GM21723 (cell line): ENCODE results near the gene CRYBA1.

Experiments used
- ATAC-seq: cut with Tn5 transposase; IDR thresholded peaks from one replicate; pipeline ENCODE4 v1.9.1; 2021; ENCODE audit warnings: mild to moderate bottlenecking, moderate library complexity; ENCODE audit not compliant: unreplicated experiment

The CRYBA1 gene

DNA sequence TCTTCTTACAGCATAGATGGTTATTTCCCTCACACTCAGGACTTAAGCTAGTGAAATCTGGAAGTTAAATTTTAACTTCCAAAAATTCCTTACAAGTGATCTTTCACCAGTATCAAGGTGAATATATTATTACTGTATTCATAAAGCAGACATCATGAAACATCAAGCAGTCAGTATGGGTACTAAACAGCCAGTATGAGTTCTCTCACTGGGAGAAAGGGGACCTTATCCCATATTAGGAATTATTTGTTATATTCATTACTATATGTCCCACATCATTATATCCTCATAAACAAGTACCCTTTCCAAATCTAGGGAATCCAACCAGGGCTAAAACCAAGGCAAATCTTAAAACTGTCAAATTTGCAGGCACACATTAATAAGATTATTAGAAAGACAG, 32.0 kb downstream of the CRYBA1 start:
- ATAC-seq: no peak

DNA sequence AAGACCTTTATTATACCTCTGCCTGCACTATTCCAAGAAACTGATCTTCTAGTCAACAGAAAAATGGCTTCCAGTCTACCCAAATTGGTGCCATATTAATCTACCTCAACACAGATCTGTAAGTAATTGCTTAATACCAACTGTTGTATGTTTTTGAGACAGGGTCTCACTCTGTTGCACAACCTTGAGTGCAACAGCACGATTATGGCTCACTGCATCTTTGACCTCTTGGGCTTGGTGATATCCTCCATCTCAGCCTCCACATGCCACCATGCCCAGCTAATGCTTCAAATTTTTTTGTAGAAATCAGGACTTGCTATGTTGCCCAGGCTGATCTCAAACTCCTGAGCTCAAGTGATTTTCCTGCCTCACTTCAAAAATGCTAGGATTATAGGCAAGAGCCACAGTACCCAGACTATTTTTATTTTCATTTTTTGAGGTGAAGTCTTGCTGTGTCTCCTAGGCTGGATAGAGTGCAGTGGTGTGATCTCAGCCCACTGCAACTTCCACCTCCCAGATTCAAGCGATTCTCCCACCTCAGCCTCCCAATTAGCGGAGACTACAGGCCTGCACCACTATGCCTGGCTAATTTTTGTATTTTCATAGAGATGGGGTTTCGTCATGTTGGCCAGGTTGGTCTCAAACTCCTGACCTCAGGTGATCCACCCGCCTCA, 32.9 kb downstream of the CRYBA1 start:
- no peak for ATAC-seq

DNA sequence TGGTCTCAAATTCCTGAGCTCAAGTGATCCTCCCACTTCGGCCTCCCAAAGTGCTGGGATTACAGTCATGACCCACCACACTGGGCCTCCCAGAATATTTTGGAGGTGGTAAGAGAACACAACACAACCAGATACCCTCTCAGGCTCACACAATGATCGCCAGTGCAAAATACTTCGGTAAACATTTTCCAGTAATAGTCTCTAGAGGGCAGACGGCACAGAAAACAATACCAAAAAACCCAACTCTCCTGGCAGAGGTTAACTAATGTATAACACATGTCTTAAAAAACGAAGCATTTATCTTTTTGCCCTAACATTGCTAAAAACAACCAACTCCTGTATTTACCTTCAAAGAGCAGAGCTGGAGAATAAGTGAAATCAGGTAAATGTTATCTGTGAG, 36.8 kb downstream of the CRYBA1 start:
- no peak for ATAC-seq

DNA sequence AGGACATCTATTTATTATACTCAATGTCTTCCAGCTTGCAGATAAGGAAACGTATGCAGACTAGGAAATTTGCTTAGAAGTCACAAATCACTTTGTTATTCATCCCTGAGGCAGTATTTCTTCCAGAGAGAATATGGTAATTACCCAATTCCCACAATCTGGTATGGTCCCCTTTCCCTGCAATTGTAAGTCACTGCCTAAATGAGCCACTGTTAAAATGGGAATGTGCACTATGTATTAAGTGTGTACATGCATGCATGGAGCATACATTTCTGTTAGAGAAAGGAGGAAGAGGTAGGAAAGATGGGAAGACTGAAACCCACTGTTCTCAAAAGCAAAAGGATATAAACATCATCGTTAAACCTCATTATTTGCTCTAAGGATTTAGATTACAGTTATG, 37.3 kb downstream of the CRYBA1 start:
- ATAC-seq: no peak

DNA sequence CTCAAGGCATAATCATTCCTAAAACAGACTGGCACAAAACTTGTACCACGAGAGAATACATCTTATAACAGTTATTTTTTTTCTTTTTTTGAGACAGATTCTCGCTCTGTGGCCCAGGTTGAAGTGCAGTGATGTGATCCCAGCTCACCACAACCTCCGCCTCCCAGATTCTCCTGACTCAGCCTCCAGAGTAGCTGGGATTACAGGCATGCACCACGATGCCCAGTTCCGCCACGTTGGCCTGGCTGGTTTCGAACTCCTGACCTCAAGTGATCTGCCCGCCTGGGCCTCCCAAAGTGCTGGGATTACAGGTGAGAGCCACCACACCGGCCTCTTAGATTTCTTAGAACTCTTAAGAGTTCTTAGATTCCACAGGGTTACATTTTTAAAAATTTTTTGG, 43.2 kb downstream of the CRYBA1 start:
- ATAC-seq: no peak

DNA sequence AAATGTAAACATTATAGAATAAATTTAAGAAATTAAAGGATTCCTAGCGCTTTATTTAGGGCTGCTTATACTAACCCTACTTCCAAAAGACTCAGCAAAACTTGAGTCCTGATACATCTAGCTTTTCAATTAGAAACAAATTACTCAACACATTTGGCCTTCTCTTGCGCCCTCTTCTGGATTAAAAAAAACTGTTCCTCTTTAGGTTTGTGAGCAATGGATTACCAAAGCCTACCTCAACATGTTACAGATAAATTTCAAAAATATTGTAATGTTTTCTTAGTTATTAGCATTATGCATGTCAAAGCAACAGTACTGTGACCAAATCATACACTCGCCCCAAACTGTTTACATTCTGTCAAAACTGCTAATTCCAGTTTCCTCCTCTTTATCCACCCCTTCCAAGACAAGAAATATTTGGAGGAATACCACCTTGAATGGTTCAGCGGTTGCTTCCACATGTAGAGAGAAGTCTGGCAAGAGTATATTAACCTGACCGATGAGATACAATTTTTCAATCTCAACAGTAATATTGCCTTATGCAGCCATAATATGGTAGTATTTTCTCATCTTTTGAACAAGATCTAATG, 44.6 kb downstream of the CRYBA1 start:
- no peak for ATAC-seq

DNA sequence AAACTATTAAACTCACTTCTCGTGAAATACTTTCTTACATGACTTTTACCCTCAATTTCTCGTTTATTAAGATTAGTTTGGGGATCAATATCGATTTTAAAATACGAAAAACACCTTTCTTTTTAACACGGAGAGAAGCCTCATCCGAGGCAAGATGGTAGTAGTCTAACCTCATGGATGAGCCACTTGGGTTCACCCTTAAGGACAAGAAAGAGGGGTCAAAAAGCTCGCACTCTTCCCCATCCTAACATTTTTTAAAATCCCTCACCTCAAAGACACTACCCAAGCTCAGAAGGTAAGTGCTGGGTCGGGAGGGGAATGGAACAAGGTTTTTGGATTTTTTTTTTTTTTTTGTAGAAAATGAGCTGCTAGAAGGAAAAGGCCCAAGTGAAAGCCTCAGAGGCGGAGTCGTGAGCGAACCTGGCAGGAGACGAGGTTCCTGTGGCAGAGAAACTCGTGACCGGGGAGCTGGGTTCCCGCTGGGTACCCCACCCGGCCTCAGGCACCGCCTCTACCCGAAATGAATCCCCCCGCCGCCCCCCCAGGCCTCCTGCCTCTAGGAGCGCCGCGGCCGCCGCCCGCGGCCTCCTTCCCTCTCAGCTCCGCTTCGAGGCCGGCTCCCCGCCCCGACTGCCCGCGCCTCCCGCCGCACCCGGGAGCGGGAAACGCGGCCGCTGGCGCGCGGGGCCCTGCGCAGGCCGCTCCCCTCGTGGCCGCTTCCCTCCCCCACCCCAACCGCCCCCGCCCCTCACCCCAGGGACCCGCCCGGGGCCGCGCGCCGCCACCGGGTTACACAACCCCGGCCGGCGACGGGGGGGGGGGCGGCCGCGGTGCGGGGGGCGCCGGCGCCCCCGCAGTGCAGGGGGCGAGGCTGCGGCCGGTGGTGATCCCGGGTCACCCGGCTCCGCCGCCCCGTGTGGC, 45.7 kb downstream of the CRYBA1 start:
- peak; percentile 18 for ATAC-seq

DNA sequence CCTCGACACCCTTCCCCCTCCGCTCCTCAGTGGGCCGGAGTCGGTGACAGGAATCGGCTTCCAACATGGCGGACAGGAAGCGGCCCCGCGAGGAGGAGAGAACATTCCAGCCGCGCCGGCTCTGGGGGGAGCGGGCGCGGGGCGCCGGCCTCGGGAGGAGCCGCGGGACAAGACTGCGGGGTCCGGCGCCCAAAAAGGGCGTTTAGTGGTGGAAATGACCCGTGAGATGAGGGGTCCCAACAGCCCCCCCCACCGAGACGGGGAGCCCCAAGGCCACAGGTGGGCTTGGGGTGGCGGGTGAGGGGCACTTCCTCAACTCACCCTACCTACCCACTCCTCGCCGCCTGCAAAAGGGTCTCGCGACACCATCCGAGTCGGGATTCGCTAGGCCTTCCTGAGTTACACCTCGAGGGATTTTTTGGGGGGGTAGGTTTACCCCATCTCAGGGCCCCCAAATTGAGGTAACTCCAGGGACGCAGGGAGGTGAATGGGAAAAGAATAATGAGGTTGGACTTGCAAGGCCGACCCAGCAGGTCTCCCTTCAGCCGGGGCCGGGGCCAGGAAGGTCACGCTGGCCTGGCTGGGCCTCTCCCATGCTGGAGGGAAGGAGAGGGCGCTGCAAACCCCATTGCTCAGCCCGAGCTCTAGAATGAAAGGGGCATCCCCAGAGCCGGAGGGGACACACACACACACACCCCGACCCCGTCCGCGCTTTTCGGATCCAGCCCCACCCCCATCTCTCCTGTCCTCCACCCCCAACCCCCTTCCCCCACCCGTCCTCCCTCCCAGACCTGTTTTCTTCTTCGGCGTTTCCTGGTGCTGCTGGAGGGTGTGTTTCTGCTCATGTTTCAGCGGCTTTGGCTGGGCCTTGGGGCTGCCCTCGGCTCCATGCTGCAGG, 46.6 kb downstream of the CRYBA1 start:
- ATAC-seq: peak; percentile 21

DNA sequence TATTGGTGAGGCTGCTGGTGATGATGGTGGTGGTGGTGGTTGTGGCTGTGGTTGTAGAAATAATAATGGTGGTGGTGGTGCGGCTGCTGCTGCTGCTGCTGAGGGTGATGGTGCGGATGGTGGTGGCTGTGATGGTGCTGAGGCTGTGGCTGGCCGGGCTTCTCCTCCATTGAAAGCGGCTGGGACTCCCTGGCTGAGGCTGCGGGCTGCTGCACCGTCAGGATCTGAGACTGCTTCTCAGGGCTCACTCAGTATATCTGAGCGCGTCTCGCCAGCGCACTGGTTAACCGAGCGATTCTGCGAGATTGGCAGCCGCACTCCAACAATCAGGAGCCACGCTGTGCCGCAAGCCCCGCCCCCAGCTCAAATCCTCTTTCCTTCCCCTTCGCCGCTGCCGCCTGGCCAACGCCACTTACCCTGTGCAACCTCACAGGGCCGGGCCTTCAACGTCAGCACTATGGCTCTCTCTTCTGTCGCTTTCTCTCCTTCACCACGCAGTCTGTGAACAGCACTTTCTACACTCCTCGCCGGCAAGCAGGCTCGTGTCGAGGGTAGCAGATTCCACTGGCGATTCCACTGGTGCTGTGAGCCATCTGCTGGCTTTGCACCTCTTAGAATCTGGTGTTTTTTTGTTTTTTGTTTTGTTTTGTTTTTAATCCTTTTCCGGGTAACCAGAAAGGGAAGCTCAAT, 47.4 kb downstream of the CRYBA1 start, which contains the start of gene NUFIP2:
Gene NUFIP2 (minus strand): TSS at position 259 of the 690 bp plus-strand sequence. CDS start 89 bp downstream, at position 170.
- ATAC-seq: peak; percentile 82

DNA sequence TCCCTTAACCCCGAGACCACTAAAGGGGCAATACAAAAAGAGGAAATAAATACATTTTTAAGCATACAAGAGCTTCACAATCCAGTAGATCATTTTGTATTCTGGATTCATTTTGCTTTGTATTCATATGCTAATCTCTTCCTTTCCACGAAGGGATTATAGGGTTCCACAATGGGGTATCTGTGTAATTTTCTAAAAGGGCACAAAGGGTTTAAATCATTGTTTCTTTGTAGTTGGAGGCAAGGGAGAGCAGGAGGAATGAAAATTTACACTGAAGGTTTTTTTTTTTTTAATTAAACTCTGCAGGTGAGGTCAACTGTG, 47.9 kb downstream of the CRYBA1 start:
- ATAC-seq: no peak

DNA sequence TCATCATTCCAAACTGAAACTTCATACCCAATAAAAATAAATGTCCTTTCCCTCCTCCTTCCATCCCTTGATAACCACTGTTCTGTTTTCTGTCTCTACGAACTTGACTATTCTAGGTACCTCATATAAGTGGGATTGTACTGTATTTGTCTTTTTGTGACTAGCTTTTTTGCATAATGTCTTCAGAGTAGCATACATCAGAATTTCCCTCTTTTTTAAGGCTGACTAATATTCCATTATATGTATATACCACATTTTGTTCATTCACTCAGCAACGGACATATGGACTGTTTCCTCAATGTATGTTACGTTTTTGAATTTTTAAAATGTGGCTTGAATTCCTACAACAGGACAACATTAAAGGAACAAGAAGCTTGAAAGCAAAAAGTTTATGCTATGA, 48.8 kb downstream of the CRYBA1 start:
- no peak for ATAC-seq

DNA sequence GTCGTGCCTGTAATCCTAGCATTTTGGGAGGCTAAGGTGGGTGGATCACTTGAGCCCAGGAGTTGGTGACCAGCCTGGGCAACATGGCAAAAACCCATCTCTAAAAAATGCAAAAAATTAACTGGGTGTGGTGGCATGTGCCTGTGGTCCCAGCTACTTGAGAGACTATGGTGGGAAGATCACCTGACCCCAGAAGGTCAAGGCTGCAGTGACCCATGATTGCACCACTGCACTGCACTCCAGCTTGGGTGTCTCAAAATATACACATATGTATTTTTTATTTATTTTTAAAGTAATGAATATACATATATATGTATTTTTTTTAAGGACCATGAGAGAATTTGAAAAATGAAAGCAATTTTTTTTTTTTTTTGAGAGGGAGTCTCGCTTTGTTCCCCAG, 52.4 kb downstream of the CRYBA1 start:
- no peak for ATAC-seq

DNA sequence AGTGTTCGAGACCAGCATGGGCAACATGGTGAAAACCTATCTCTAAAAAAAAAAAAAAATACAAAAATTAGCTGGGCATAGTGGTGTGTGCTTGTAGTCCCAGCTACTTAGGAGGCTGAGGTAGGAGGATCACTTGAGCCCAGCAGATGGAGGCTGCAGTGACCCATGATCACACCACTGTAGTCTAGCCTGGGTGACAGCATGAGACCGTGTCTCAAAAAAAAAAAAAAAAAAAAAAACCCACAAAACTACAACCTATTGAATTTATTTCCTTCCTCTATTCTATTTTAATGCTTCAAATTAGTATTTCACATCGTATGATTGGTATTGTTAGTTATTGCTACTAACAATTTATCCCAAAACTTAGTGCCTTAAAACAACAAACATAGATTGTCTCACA, 56.7 kb downstream of the CRYBA1 start:
- no peak for ATAC-seq
